IMR-90 (cell line): Measurements from ENCODE around the gene IMMT. TPM values are rescaled to one million over a fixed set of nuclear protein-coding genes. Genes with fewer than 3 reads are reported as not detected.

Experiments used
- ATAC-seq: fragments of 200-7000 bp; cut with Tn5 transposase; 2 replicates; pipeline ENCODE4 v1.9.1; 2020; ENCODE audit warnings: low read depth, mild to moderate bottlenecking, moderate library complexity
- BruUV-seq: library from RNA; stranded (reverse); fragments of 400-500 nt; replicated peaks from 2 replicates; lab custom pipeline; 2021; lab: Mats Ljungman, UMichigan
- CTCF ChIA-PET: fragments of 300-600 bp; formaldehyde crosslinking; extraction: SDS; loops from one replicate; lab custom pipeline; 2021; ENCODE audit warnings: antibody characterized with exemption; lab: Yijun Ruan, JAX
- POLR2A ChIA-PET: fragments of 300-600 bp; sonication (Branson Sonifier 250); formaldehyde crosslinking; loops from one replicate; lab custom pipeline; 2022; ENCODE audit warnings: antibody characterized with exemption; ENCODE audit not compliant: unreplicated experiment; lab: Charles Lee
- DNase-seq: peaks from one replicate; pipeline ENCODE4 v3.0.0; 2013
- H2AFZ ChIP-seq: replicated peaks from 2 replicates; pipeline ENCODE3; 2013; ENCODE audit warnings: low read length, mild to moderate bottlenecking; ENCODE audit not compliant: poor library complexity
- H2AK5ac ChIP-seq: 2 replicates; pipeline ENCODE4 v1.6.1; 2013; ENCODE audit warnings: low read depth, low read length, inconsistent platforms
- H2AK9ac ChIP-seq: replicated peaks from 2 replicates; pipeline ENCODE3; 2013; ENCODE audit warnings: mild to moderate bottlenecking, low read depth, low read length, moderate library complexity; ENCODE audit not compliant: poor library complexity
- H2BK120ac ChIP-seq: 2 replicates; pipeline ENCODE4 v1.6.1; 2013; ENCODE audit warnings: low read depth, low read length, inconsistent platforms
- H2BK15ac ChIP-seq: 3 replicates; pipeline ENCODE4 v1.6.1; 2013; ENCODE audit warnings: low read depth, low read length, inconsistent platforms
- H2BK20ac ChIP-seq: 2 replicates; pipeline ENCODE4 v1.6.1; 2013; ENCODE audit warnings: low read depth, mild to moderate bottlenecking, inconsistent platforms, low read length, moderate library complexity
- H2BK5ac ChIP-seq: 2 replicates; pipeline ENCODE4 v1.6.1; 2013; ENCODE audit warnings: mild to moderate bottlenecking, low read depth, low read length, inconsistent platforms; ENCODE audit not compliant: poor library complexity, severe bottlenecking
- H3K14ac ChIP-seq: replicated peaks from 2 replicates; pipeline ENCODE4 v1.6.1; 2013; ENCODE audit warnings: low read depth, low read length, inconsistent platforms
- H3K18ac ChIP-seq: 2 replicates; pipeline ENCODE4 v1.6.1; 2013; ENCODE audit warnings: low read depth, low read length, control low read depth
- H3K23ac ChIP-seq: 2 replicates; pipeline ENCODE4 v1.6.1; 2013; ENCODE audit warnings: low read depth, low read length, inconsistent platforms
- H3K27ac ChIP-seq: 2 replicates; pipeline ENCODE4 v1.5.1; 2013; ENCODE audit warnings: mild to moderate bottlenecking, control low read depth, low read length; ENCODE audit not compliant: insufficient read depth
- H3K27me3 ChIP-seq: 2 replicates; pipeline ENCODE4 v1.6.1; 2013; ENCODE audit warnings: low read length; ENCODE audit not compliant: control insufficient read depth, insufficient read depth
- H3K36me3 ChIP-seq: 2 replicates; pipeline ENCODE4 v1.6.1; 2013; ENCODE audit warnings: low read length, mixed read lengths; ENCODE audit not compliant: control insufficient read depth, insufficient read depth
- H3K4ac ChIP-seq: 2 replicates; pipeline ENCODE4 v1.6.1; 2013; ENCODE audit warnings: low read depth, low read length, inconsistent platforms
- H3K4me1 ChIP-seq: 2 replicates; pipeline ENCODE4 v1.6.1; 2013; ENCODE audit warnings: low read length, mixed read lengths; ENCODE audit not compliant: control insufficient read depth, insufficient read depth
- H3K4me2 ChIP-seq: 2 replicates; pipeline ENCODE4 v1.6.1; 2013; ENCODE audit warnings: low read depth, mild to moderate bottlenecking, control low read depth, low read length, moderate library complexity
- H3K4me3 ChIP-seq: 2 replicates; pipeline ENCODE4 v1.5.1; 2013; ENCODE audit warnings: low read depth, mild to moderate bottlenecking, control low read depth, low read length, moderate library complexity; ENCODE audit not compliant: insufficient read depth
- H3K56ac ChIP-seq: 2 replicates; pipeline ENCODE4 v1.6.1; 2013; ENCODE audit warnings: low read length, inconsistent platforms; ENCODE audit not compliant: insufficient read depth; ENCODE audit errors: extremely low read depth
- H3K79me1 ChIP-seq, 2 experiments: 2 replicates each; pipeline ENCODE4 v1.6.1; 2013; ENCODE audit warnings: low read length in 2 of 2, inconsistent platforms in 1 of 2, low read depth in 1 of 2
- H3K9ac ChIP-seq: 2 replicates; pipeline ENCODE4 v1.6.1; 2013; ENCODE audit warnings: low read depth, low read length, control low read depth
- H3K9me1 ChIP-seq: 2 replicates; pipeline ENCODE4 v1.6.1; 2013; ENCODE audit warnings: low read length, inconsistent platforms; ENCODE audit not compliant: insufficient read depth
- H3K9me3 ChIP-seq: 2 replicates; pipeline ENCODE4 v1.6.1; 2013; ENCODE audit warnings: low read length; ENCODE audit not compliant: control insufficient read depth, insufficient read depth
- H4K20me1 ChIP-seq: 2 replicates; pipeline ENCODE4 v1.6.1; 2013; ENCODE audit warnings: low read length, inconsistent platforms; ENCODE audit not compliant: insufficient read depth
- H4K5ac ChIP-seq: 2 replicates; pipeline ENCODE4 v1.6.1; 2013; ENCODE audit warnings: mild to moderate bottlenecking, low read depth, low read length, control low read depth
- H4K8ac ChIP-seq, 2 experiments: 2 replicates each; pipeline ENCODE4 v1.6.1; 2013; ENCODE audit warnings: low read depth in 2 of 2, low read length in 2 of 2, control low read depth in 1 of 2, inconsistent platforms in 1 of 2
- H4K91ac ChIP-seq: 2 replicates; pipeline ENCODE4 v1.6.1; 2013; ENCODE audit warnings: low read depth, low read length, inconsistent platforms; ENCODE audit not compliant: insufficient read depth
- CHD1 ChIP-seq: IDR thresholded peaks from 2 replicates; pipeline ENCODE4 v1.6.1; 2012; ENCODE audit warnings: low read depth, low read length, improper control_type of control experiment
- CTCF ChIP-seq: conservative IDR thresholded peaks from 2 replicates; pipeline ENCODE4 v1.5.1; 2012; ENCODE audit warnings: mild to moderate bottlenecking, low read depth, low read length, improper control_type of control experiment
- FOS ChIP-seq: fragments of 150-350 bp; IDR thresholded peaks from 2 replicates; pipeline ENCODE4 v1.6.1; 2016; ENCODE audit warnings: low read depth, low read length
- MAFK ChIP-seq: IDR thresholded peaks from 2 replicates; pipeline ENCODE4 v1.6.1; 2012; ENCODE audit warnings: low read depth, low read length, improper control_type of control experiment
- MAZ ChIP-seq: IDR thresholded peaks from 2 replicates; pipeline ENCODE4 v1.6.1; 2012; ENCODE audit warnings: low read depth, mild to moderate bottlenecking, low read length, improper control_type of control experiment, moderate library complexity, borderline replicate concordance
- NFE2L2 ChIP-seq: fragments of 150-350 bp; IDR thresholded peaks from 2 replicates; pipeline ENCODE4 v1.6.1; 2016; ENCODE audit warnings: low read depth, mild to moderate bottlenecking, low read length
- RAD21 ChIP-seq: IDR thresholded peaks from 2 replicates; pipeline ENCODE4 v1.6.1; 2012; ENCODE audit warnings: low read length, improper control_type of control experiment
- RCOR1 ChIP-seq: IDR thresholded peaks from 2 replicates; pipeline ENCODE4 v1.6.1; 2012; ENCODE audit warnings: mild to moderate bottlenecking, low read length, improper control_type of control experiment; ENCODE audit not compliant: insufficient replicate concordance
- SMC3 ChIP-seq: fragments of 150-350 bp; IDR thresholded peaks from 2 replicates; pipeline ENCODE4 v1.6.1; 2016; ENCODE audit warnings: low read depth, mild to moderate bottlenecking, antibody characterized with exemption, low read length, moderate library complexity
- USF2 ChIP-seq: fragments of 150-350 bp; IDR thresholded peaks from 2 replicates; pipeline ENCODE4 v1.6.1; 2017; ENCODE audit warnings: mild to moderate bottlenecking, antibody characterized with exemption, low read length, low read depth
- WGBS, 2 experiments: methylation state at CpG; one replicate each; pipeline versions ENCODE4 v1.1.5 to v1.1.7; 2013; ENCODE audit warnings: missing lambda C conversion rate in 2 of 2; ENCODE audit not compliant: insufficient read length in 1 of 2; ENCODE audit errors: extremely low coverage in 2 of 2; 5-methylcytosine and 5-hydroxymethylcytosine counted together
- dilution Hi-C: fragments of 300-500 bp; cut with HindIII; formaldehyde crosslinking; loops from one replicate; pipeline ENCODE4 v1.14.3; 2018; ENCODE audit warnings: low sequenced_read_pairs; ENCODE audit not compliant: unreplicated experiment
- in situ Hi-C: fragments of 300-500 bp; cut with MboI; formaldehyde crosslinking; loops from 3 replicates; pipeline ENCODE4 v1.14.3; 2019; ENCODE audit warnings: low sequenced_read_pairs, inconsistent platforms, mixed read lengths
- intact Hi-C: fragments of 100-400 bp; cut with micrococcal nuclease; formaldehyde crosslinking; loops from 2 replicates; pipeline ENCODE4 v1.10.0; 2022
- polyA plus RNA-seq, 3 experiments: library from polyadenylated mRNA; depleted of rRNA; stranded (reverse); fragments of >200 nt; gene quantifications; 2 replicates each; pipeline ENCODE4 v1.2.3, GENCODE V29; 2012; ENCODE audit warnings: low replicate concordance in 1 of 3
- total RNA-seq: library from RNA; depleted of rRNA; stranded (reverse); fragments of >200 nt; gene quantifications from 2 replicates; pipeline ENCODE4 v1.2.3, GENCODE V29; 2012
- TF ChIP-seq, protein P1 (sequence below): fragments of 150-350 bp; IDR thresholded peaks from 2 replicates; pipeline ENCODE4 v1.6.1; 2016; ENCODE audit warnings: low read depth, mild to moderate bottlenecking, low read length, moderate library complexity, borderline replicate concordance

Gene IMMT
- total and polyA plus RNA-seq, 2 of the 4 experiments (the other 2 are of a cell fraction), result 50.5 to 87.3 TPM

DNA sequence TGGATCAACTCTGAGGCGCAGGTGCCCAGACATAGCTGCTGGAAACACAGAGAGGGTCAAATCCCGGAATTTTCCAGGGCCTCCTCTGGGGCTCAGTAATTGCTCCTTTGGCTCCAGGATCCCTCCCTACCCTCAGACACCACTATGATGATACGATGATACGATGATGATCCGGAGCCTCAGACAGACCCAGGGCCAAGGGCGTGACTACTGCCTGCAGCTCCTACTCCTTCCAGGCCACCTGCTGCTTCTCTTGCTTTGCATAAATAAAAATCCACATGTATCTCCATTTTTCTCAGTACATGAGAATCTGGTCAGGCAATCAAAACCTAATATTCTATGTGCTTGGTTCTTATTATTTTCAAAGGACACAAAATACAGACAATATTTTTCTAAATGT, 37.6 kb upstream of the IMMT start:
- Histone ChIP-seq H3K14ac (no peak overlapping the region), H2AK5ac (no peak overlapping the region), H3K36me3 (no peaks in the 10 kb centered on the region), H3K23ac (no peak overlapping the region), H3K4me1 (no peaks in the 10 kb centered on the region), H2BK15ac (no peak overlapping the region), H3K56ac (no peak overlapping the region), H3K9me1 (no peaks in the 10 kb centered on the region), H3K27ac (no peak overlapping the region), H4K5ac (no peak overlapping the region), H3K9me3 (no peaks in the 10 kb centered on the region), H4K8ac (no peak overlapping the region), H4K20me1 (no peaks in the 10 kb centered on the region), H4K91ac (no peak overlapping the region), H3K4me2 (no peak overlapping the region), H3K4ac (no peak overlapping the region), H2BK120ac (no peak overlapping the region), H3K18ac (no peak overlapping the region), H2AK9ac (no peak overlapping the region), H3K4me3 (no peak overlapping the region), H2AFZ (no peak overlapping the region), H3K79me1 (no peaks in the 10 kb centered on the region), H3K27me3 (peaks cover 16% of the 10 kb centered on the region), H2BK5ac (no peak overlapping the region), H3K9ac (no peak overlapping the region), H2BK20ac (no peak overlapping the region)
- ChIA-PET POLR2A (no interaction called here), CTCF (no interaction called here)
- DNase-seq (no peak), ATAC-seq (no peak)
- in situ Hi-C loops (no loop called here), dilution Hi-C loops (no loop called here), intact Hi-C loops (no loop called here)
- no peak for TF ChIP-seq FOS
- no peak for TF ChIP-seq SMC3
- no peak for TF ChIP-seq MAZ
- no peak for TF ChIP-seq CHD1
- no peak for TF ChIP-seq NFE2L2
- TF ChIP-seq CTCF, result no peak
- TF ChIP-seq USF2, result no peak
- TF ChIP-seq, protein P1, sequence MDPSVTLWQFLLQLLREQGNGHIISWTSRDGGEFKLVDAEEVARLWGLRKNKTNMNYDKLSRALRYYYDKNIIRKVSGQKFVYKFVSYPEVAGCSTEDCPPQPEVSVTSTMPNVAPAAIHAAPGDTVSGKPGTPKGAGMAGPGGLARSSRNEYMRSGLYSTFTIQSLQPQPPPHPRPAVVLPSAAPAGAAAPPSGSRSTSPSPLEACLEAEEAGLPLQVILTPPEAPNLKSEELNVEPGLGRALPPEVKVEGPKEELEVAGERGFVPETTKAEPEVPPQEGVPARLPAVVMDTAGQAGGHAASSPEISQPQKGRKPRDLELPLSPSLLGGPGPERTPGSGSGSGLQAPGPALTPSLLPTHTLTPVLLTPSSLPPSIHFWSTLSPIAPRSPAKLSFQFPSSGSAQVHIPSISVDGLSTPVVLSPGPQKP, result no peak
- no peak for TF ChIP-seq MAFK
- TF ChIP-seq RAD21, result no peak
- no peak for TF ChIP-seq RCOR1
- BruUV-seq, result no TSS peak
- no CpG with 5 or more reads among the region's 6 CpGs for WGBS, 2 experiments
